WTC11 (cell line): ENCODE results near the gene BHLHE40. TPM values are rescaled to one million over a fixed set of nuclear protein-coding genes. Genes with fewer than 3 reads are reported as not detected.

Experiments
- ATAC-seq: fragments of 200-7000 bp; cut with Tn5 transposase; 2 replicates; pipeline ENCODE4 v1.10.0; 2021; ENCODE audit warnings: mild to moderate bottlenecking, moderate library complexity
- CTCF ChIA-PET: fragments of 300-600 bp; sonication (Branson Sonifier 250); formaldehyde crosslinking; loops from one replicate; lab custom pipeline; 2021; ENCODE audit warnings: antibody characterized with exemption; lab: Charles Lee
- POLR2A ChIA-PET: fragments of 350-600 bp; sonication (Branson Sonifier 250); formaldehyde crosslinking; loops from one replicate; lab custom pipeline; 2021; ENCODE audit warnings: antibody characterized with exemption; lab: Charles Lee
- DNase-seq: peaks from one replicate; pipeline ENCODE4 v3.0.0; 2021; ENCODE audit warnings: low spot score
- H3K27ac Mint-ChIP-seq: 2 replicates; pipeline ENCODE4 v1.8.0; 2021; ENCODE audit warnings: mixed read lengths
- H3K27me3 Mint-ChIP-seq: 2 replicates; pipeline ENCODE4 v1.8.0; 2021; ENCODE audit warnings: low read depth, mild to moderate bottlenecking, moderate library complexity, mixed read lengths
- H3K36me3 Mint-ChIP-seq: 2 replicates; pipeline ENCODE4 v1.8.0; 2021; ENCODE audit warnings: mixed read lengths
- H3K4me1 Mint-ChIP-seq: 2 replicates; pipeline ENCODE4 v1.8.0; 2022; ENCODE audit warnings: mixed read lengths
- H3K4me3 Mint-ChIP-seq: 2 replicates; pipeline ENCODE4 v1.8.0; 2021; ENCODE audit warnings: mild to moderate bottlenecking, moderate library complexity, mixed read lengths
- H3K9me3 Mint-ChIP-seq: 2 replicates; pipeline ENCODE4 v1.8.0; 2021; ENCODE audit warnings: mixed read lengths
- CBFB ChIP-seq: sonication (generic); formaldehyde crosslinking; IDR thresholded peaks from 2 replicates; pipeline ENCODE4 v1.8.1; 2022; ENCODE audit warnings: mild to moderate bottlenecking, low read depth, missing genetic modification reagents
- EMX1 ChIP-seq: fragments of 250-450 bp; sonication (Bioruptor Pico); IDR thresholded peaks from 2 replicates; pipeline ENCODE4 v1.8.0; 2021; ENCODE audit warnings: mild to moderate bottlenecking
- ESRRA ChIP-seq: sonication (generic); formaldehyde crosslinking; IDR thresholded peaks from 2 replicates; pipeline ENCODE4 v1.8.1; 2022; ENCODE audit warnings: mild to moderate bottlenecking, missing genetic modification reagents, borderline replicate concordance
- NR1H2 ChIP-seq: sonication (generic); formaldehyde crosslinking; IDR thresholded peaks from 2 replicates; pipeline ENCODE4 v1.9.0; 2021; ENCODE audit warnings: mild to moderate bottlenecking, moderate library complexity, missing genetic modification reagents
- NR3C1 ChIP-seq: sonication (generic); formaldehyde crosslinking; conservative IDR thresholded peaks from 2 replicates; pipeline ENCODE4 v1.8.1; 2023; ENCODE audit warnings: low read depth, mild to moderate bottlenecking, missing genetic modification reagents
- SP1 ChIP-seq: sonication (generic); formaldehyde crosslinking; conservative IDR thresholded peaks from 2 replicates; pipeline ENCODE4 v1.8.1; 2022; ENCODE audit warnings: missing genetic modification reagents
- TP53 ChIP-seq: sonication (generic); formaldehyde crosslinking; IDR thresholded peaks from 2 replicates; pipeline ENCODE4 v1.8.1; 2023; ENCODE audit warnings: mild to moderate bottlenecking, missing genetic modification reagents
- ZNF138 ChIP-seq: sonication (generic); formaldehyde crosslinking; conservative IDR thresholded peaks from 2 replicates; pipeline ENCODE4 v1.8.1; 2022; ENCODE audit warnings: mild to moderate bottlenecking, moderate library complexity, missing genetic modification reagents
- ZNF232 ChIP-seq: sonication (generic); formaldehyde crosslinking; IDR thresholded peaks from 2 replicates; pipeline ENCODE4 v1.8.0; 2022; ENCODE audit warnings: mild to moderate bottlenecking, missing genetic modification reagents
- total RNA-seq: library from RNA; stranded (reverse); gene quantifications from 3 replicates; pipeline ENCODE4 v1.2.3, GENCODE V29; 2021
- TF ChIP-seq, protein P1 (sequence below): fragments of 200-600 bp; IDR thresholded peaks from 2 replicates; pipeline ENCODE4 v1.8.0; 2022; ENCODE audit warnings: antibody characterized with exemption
- TF ChIP-seq, protein P2 (sequence below): sonication (generic); formaldehyde crosslinking; IDR thresholded peaks from 2 replicates; pipeline ENCODE4 v1.8.1; 2023; ENCODE audit warnings: mild to moderate bottlenecking, missing genetic modification reagents
- TF ChIP-seq, protein P3 (sequence below): sonication (generic); formaldehyde crosslinking; IDR thresholded peaks from 2 replicates; pipeline ENCODE4 v1.8.0; 2022; ENCODE audit warnings: mild to moderate bottlenecking, missing genetic modification reagents
- TF ChIP-seq, protein P4 (sequence below): fragments of 250-450 bp; sonication (Bioruptor Pico); IDR thresholded peaks from 2 replicates; pipeline ENCODE4 v2.1.2; 2022; ENCODE audit warnings: mild to moderate bottlenecking, moderate library complexity
- TF ChIP-seq, protein P5 (sequence below): sonication (generic); formaldehyde crosslinking; IDR thresholded peaks from 2 replicates; pipeline ENCODE4 v1.8.1; 2023; ENCODE audit warnings: mild to moderate bottlenecking, moderate library complexity, missing genetic modification reagents
- TF ChIP-seq, protein P6 (sequence below): sonication (generic); formaldehyde crosslinking; IDR thresholded peaks from 2 replicates; pipeline ENCODE4 v1.8.0; 2022; ENCODE audit warnings: missing genetic modification reagents
- TF ChIP-seq, protein P7 (sequence below): sonication (generic); formaldehyde crosslinking; IDR thresholded peaks from 2 replicates; pipeline ENCODE4 v1.8.1; 2022; ENCODE audit warnings: mild to moderate bottlenecking, moderate library complexity, missing genetic modification reagents

The BHLHE40 gene
- total RNA-seq, 1 experiment from 2014 or later, result 5.7 TPM

DNA sequence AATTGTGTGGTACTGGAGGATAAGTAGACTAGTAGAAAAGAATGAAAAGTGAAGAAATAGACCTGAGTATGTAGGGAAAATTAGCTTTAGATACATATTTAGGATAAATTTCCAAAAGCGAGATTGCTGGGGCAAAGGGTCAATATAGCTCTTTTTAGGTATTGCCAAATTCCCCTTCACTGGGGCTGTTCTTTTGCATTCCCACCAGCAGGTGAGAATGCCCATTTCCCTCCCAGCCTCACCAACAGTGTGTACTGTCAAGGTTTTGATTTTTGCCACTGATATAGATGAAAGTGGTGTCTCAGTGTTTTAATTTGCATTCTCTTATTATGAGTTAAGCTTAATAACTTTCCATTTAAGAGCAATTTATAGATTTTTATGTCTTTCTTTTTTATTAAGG is 35.7 kb upstream of the BHLHE40 start:
- Mint-ChIP-seq H3K4me1 (no peaks in the 10 kb centered on the region), H3K27me3 (no peaks in the 10 kb centered on the region), H3K9me3 (peaks cover 3% of the 10 kb centered on the region; the same call in 1 of the 2 replicates), H3K4me3 (no peak overlapping the region), H3K36me3 (no peaks in the 10 kb centered on the region), H3K27ac (no peak overlapping the region)
- ChIA-PET POLR2A (no interaction called here), CTCF (interaction anchor here (0.6 to 1.3 kb wide), 15 partner anchors 11 to 232 kb away, joined by 3 to 13 read pairs (median 5); partner anchors contain the start of gene BHLHE40)
- DNase-seq, result peak; percentile 23
- peak; percentile 87 for ATAC-seq
- TF ChIP-seq, protein P1, sequence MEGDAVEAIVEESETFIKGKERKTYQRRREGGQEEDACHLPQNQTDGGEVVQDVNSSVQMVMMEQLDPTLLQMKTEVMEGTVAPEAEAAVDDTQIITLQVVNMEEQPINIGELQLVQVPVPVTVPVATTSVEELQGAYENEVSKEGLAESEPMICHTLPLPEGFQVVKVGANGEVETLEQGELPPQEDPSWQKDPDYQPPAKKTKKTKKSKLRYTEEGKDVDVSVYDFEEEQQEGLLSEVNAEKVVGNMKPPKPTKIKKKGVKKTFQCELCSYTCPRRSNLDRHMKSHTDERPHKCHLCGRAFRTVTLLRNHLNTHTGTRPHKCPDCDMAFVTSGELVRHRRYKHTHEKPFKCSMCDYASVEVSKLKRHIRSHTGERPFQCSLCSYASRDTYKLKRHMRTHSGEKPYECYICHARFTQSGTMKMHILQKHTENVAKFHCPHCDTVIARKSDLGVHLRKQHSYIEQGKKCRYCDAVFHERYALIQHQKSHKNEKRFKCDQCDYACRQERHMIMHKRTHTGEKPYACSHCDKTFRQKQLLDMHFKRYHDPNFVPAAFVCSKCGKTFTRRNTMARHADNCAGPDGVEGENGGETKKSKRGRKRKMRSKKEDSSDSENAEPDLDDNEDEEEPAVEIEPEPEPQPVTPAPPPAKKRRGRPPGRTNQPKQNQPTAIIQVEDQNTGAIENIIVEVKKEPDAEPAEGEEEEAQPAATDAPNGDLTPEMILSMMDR, result 0 out of 2 replicates have a peak, but pooled peaks have one; percentile 16
- TF ChIP-seq, protein P2, sequence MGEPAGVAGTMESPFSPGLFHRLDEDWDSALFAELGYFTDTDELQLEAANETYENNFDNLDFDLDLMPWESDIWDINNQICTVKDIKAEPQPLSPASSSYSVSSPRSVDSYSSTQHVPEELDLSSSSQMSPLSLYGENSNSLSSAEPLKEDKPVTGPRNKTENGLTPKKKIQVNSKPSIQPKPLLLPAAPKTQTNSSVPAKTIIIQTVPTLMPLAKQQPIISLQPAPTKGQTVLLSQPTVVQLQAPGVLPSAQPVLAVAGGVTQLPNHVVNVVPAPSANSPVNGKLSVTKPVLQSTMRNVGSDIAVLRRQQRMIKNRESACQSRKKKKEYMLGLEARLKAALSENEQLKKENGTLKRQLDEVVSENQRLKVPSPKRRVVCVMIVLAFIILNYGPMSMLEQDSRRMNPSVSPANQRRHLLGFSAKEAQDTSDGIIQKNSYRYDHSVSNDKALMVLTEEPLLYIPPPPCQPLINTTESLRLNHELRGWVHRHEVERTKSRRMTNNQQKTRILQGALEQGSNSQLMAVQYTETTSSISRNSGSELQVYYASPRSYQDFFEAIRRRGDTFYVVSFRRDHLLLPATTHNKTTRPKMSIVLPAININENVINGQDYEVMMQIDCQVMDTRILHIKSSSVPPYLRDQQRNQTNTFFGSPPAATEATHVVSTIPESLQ, result no peak

DNA sequence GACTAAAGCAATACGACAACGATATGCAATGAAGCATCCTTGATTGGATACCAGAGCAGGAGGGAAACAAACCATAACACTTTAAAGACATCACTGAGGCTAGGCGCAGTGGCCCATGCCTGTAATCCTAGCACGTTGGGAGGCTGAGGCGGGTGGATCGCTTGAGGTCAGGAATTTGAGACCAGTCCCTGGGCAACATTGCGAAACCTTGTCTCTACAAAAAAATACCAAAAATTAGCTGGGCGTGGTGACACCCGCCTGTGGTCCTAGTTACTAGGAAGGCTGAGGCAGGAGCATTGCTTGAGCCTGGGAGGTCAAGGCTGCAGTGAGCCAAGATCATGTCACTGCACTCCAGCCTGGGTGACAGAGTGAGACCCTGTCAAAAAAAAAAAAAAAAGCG is 33.9 kb upstream of the BHLHE40 start:
- Mint-ChIP-seq H3K4me1 (no peaks in the 10 kb centered on the region), H3K9me3 (peaks cover 3% of the 10 kb centered on the region; the same call in 1 of the 2 replicates), H3K27me3 (no peaks in the 10 kb centered on the region), H3K36me3 (no peaks in the 10 kb centered on the region), H3K4me3 (no peak overlapping the region), H3K27ac (no peak overlapping the region)
- CTCF ChIA-PET, result interaction anchor here (0.6 kb wide), 1 partner anchor 15 kb away, joined by 3 read pairs; no protein-coding TSS in a partner anchor
- DNase-seq (no peak), ATAC-seq (no peak)
- TF ChIP-seq, protein P3, sequence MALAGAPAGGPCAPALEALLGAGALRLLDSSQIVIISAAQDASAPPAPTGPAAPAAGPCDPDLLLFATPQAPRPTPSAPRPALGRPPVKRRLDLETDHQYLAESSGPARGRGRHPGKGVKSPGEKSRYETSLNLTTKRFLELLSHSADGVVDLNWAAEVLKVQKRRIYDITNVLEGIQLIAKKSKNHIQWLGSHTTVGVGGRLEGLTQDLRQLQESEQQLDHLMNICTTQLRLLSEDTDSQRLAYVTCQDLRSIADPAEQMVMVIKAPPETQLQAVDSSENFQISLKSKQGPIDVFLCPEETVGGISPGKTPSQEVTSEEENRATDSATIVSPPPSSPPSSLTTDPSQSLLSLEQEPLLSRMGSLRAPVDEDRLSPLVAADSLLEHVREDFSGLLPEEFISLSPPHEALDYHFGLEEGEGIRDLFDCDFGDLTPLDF (CRISPR knock-in tag), result no peak
- no peak for TF ChIP-seq CBFB (CRISPR knock-in tag)
- TF ChIP-seq, protein P4, sequence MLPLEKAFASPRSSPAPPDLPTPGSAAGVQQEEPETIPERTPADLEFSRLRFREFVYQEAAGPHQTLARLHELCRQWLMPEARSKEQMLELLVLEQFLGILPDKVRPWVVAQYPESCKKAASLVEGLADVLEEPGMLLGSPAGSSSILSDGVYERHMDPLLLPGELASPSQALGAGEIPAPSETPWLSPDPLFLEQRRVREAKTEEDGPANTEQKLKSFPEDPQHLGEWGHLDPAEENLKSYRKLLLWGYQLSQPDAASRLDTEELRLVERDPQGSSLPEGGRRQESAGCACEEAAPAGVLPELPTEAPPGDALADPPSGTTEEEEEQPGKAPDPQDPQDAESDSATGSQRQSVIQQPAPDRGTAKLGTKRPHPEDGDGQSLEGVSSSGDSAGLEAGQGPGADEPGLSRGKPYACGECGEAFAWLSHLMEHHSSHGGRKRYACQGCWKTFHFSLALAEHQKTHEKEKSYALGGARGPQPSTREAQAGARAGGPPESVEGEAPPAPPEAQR (CRISPR knock-in tag), result no peak
- TF ChIP-seq TP53, result no peak
- TF ChIP-seq, protein P5, sequence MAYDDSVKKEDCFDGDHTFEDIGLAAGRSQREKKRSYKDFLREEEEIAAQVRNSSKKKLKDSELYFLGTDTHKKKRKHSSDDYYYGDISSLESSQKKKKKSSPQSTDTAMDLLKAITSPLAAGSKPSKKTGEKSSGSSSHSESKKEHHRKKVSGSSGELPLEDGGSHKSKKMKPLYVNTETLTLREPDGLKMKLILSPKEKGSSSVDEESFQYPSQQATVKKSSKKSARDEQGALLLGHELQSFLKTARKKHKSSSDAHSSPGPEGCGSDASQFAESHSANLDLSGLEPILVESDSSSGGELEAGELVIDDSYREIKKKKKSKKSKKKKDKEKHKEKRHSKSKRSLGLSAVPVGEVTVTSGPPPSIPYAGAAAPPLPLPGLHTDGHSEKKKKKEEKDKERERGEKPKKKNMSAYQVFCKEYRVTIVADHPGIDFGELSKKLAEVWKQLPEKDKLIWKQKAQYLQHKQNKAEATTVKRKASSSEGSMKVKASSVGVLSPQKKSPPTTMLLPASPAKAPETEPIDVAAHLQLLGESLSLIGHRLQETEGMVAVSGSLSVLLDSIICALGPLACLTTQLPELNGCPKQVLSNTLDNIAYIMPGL (CRISPR knock-in tag), result no peak
- TF ChIP-seq SP1 (CRISPR knock-in tag), result no peak
- TF ChIP-seq, protein P6, sequence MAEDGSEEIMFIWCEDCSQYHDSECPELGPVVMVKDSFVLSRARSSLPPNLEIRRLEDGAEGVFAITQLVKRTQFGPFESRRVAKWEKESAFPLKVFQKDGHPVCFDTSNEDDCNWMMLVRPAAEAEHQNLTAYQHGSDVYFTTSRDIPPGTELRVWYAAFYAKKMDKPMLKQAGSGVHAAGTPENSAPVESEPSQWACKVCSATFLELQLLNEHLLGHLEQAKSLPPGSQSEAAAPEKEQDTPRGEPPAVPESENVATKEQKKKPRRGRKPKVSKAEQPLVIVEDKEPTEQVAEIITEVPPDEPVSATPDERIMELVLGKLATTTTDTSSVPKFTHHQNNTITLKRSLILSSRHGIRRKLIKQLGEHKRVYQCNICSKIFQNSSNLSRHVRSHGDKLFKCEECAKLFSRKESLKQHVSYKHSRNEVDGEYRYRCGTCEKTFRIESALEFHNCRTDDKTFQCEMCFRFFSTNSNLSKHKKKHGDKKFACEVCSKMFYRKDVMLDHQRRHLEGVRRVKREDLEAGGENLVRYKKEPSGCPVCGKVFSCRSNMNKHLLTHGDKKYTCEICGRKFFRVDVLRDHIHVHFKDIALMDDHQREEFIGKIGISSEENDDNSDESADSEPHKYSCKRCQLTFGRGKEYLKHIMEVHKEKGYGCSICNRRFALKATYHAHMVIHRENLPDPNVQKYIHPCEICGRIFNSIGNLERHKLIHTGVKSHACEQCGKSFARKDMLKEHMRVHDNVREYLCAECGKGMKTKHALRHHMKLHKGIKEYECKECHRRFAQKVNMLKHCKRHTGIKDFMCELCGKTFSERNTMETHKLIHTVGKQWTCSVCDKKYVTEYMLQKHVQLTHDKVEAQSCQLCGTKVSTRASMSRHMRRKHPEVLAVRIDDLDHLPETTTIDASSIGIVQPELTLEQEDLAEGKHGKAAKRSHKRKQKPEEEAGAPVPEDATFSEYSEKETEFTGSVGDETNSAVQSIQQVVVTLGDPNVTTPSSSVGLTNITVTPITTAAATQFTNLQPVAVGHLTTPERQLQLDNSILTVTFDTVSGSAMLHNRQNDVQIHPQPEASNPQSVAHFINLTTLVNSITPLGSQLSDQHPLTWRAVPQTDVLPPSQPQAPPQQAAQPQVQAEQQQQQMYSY (CRISPR knock-in tag), result no peak
- TF ChIP-seq EMX1 (CRISPR knock-in tag), result no peak
- no peak for TF ChIP-seq NR1H2 (CRISPR knock-in tag)
- TF ChIP-seq ZNF138 (CRISPR knock-in tag), result no peak
- no peak for TF ChIP-seq NR3C1 (CRISPR knock-in tag)
- TF ChIP-seq, protein P7, sequence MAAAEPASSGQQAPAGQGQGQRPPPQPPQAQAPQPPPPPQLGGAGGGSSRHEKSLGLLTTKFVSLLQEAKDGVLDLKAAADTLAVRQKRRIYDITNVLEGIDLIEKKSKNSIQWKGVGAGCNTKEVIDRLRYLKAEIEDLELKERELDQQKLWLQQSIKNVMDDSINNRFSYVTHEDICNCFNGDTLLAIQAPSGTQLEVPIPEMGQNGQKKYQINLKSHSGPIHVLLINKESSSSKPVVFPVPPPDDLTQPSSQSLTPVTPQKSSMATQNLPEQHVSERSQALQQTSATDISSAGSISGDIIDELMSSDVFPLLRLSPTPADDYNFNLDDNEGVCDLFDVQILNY (CRISPR knock-in tag), result no peak
- TF ChIP-seq ZNF232 (CRISPR knock-in tag), result no peak
- no peak for TF ChIP-seq ESRRA
- POLR2A ChIA-PET, result no interaction called here
